ENCODE data around the gene RAB3IL1. TPM values are rescaled to one million over a fixed set of nuclear protein-coding genes. Genes with fewer than 3 reads are reported as not detected.

Gene RAB3IL1
- total RNA-seq, 4 donors from 2014 or later: 0.15 to 10.3 (median 5.0) TPM

DNA sequence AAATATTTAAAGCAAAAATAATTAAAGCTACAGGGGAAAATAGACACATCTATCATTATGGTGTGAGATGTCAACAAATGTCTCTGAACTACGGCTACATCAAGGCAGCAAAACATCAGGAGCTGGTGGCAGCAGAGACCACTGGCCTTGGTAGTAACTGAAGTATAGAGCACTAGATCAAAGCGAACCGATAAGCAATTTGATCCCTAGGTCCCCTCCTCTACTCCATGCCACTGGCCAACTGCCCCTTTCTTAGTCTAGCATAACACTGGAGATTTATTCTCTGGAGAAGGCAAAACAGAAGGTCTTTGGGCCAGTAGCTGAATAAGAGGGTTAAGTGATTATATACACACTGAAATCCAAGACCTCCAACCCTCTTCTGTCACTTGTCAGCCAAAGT lies 13.6 kb upstream of the RAB3IL1 start:
- Histone ChIP-seq H3K4me1 (no peaks in the 10 kb centered on the region), H3K9me3 (peaks cover 0 to 4% (median 0%) of the 10 kb centered on the region in 3 donors), H3K27ac (no peak overlapping the region), H3K36me3 (no peaks in the 10 kb centered on the region), H3K27me3 (no peaks in the 10 kb centered on the region), H3K4me3 (no peak overlapping the region)
- DNase-seq: no peak
- intact Hi-C loops (cut with DNase I): no loop called here
- TF ChIP-seq CTCF (IDR thresholded peaks at IDR 0.05) (no peak), POLR2A (IDR thresholded peaks at IDR 0.05) (no peak)
- 82 to 94% methylated on average over 3 of the region's 3 CpGs for WGBS, 2 donors

GRCh38 chr11:61928606-61929005 lies 11.2 kb upstream of the RAB3IL1 start:
- intact Hi-C loops (cut with DNase I): no loop called here
- H3K4me3 ChIP-seq: no peak overlapping the region
- H3K4me1 ChIP-seq: peaks cover 4 to 10% (median 9%) of the 10 kb centered on the region in 3 donors
- peaks cover 0 to 3% (median 0%) of the 10 kb centered on the region in 4 donors for H3K27me3 ChIP-seq
- H3K9me3 ChIP-seq: no peaks in the 10 kb centered on the region
- TF ChIP-seq CTCF (IDR thresholded peaks at IDR 0.05) (no peak), POLR2A (IDR thresholded peaks at IDR 0.05) (no peak)
- DNase-seq: no peak
- no peaks in the 10 kb centered on the region for H3K36me3 ChIP-seq
- H3K27ac ChIP-seq: no peak overlapping the region

DNA sequence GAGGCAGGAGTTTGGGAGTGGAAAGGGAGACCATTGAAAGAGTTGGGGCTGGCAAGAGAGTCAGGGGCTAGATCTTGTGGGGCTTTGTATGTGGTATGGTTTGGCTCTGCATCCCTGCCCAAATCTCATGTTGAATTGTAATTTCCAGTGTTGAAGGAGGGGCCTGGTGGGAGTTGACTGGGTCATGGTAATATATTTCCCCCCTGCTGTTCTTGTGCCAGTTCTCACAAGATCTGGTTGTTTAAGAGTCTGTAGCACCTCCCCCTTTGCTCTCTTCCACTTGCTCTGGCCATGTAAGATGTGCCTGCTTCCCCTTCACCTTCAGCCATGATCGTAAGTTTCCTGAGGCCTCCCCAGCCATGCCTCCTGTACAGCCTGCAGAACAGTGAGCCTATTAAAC lies 10.1 kb upstream of the RAB3IL1 start:
- no peaks in the 10 kb centered on the region for H3K36me3 ChIP-seq
- DNase-seq: no peak
- intact Hi-C loops (cut with DNase I): no loop called here
- H3K9me3 ChIP-seq: no peaks in the 10 kb centered on the region
- TF ChIP-seq CTCF (IDR thresholded peaks at IDR 0.05) (no peak), POLR2A (IDR thresholded peaks at IDR 0.05) (no peak)
- peaks cover 0 to 9% (median 0%) of the 10 kb centered on the region in 4 donors for H3K27me3 ChIP-seq
- no peak overlapping the region for H3K4me3 ChIP-seq
- H3K27ac ChIP-seq: no peak overlapping the region
- 89 to 100% methylated on average over 1 of the region's 1 CpG for WGBS, 2 donors
- H3K4me1 ChIP-seq: peaks cover 11 to 21% (median 18%) of the 10 kb centered on the region in 3 donors

DNA sequence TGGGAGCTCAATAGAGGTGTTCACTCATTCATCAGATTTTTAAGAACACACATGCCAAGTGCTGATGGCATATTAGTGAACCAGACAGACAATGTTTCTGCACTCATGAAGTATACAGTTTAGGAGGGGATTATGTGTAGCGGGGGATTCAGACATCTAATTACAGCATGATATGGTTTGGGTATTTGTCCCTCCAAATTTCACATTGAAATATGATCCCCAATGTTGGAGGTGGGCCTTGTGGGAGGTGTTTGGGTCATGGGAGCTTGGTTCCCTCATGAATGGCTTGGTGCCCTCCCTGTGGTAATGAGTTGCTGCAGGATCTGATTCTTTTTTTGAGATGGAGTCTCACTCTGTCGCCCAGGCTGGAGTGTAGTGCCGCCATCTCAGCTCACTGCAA lies 8.9 kb upstream of the RAB3IL1 start:
- Histone ChIP-seq H3K9me3 (no peaks in the 10 kb centered on the region), H3K4me3 (no peak overlapping the region), H3K36me3 (no peaks in the 10 kb centered on the region), H3K27ac (no peak overlapping the region), H3K4me1 (peaks cover 11 to 32% (median 18%) of the 10 kb centered on the region in 3 donors), H3K27me3 (peaks cover 0 to 13% (median 0%) of the 10 kb centered on the region in 4 donors)
- 91 to 97% methylated on average over 3 of the region's 3 CpGs for WGBS, 2 donors
- DNase-seq: no peak
- TF ChIP-seq CTCF (IDR thresholded peaks at IDR 0.05) (no peak), POLR2A (IDR thresholded peaks at IDR 0.05) (no peak)
- intact Hi-C loops (cut with DNase I): no loop called here

DNA sequence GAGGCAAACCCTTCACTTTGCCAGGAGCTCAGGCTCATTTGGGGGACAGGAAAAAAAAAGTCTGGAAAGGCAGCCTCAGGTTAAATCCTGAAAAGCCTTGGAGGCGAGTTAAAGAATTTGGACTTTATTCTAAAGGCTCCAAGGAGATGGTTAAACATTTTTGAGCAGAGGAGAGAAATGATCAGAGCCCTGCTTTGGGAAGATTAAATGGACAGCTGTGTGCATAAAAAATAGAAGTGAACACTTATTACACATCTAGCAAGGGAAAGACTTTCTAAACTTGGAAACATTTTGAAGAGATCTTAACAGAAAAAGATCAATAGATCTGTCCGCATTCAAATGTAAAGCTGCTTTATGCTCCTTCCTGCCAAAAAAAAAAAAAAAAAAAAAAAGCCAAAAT lies 8.4 kb upstream of the RAB3IL1 start:
- TF ChIP-seq CTCF (IDR thresholded peaks at IDR 0.05) (no peak), POLR2A (IDR thresholded peaks at IDR 0.05) (no peak)
- Histone ChIP-seq H3K36me3 (no peaks in the 10 kb centered on the region), H3K4me3 (no peak overlapping the region), H3K27ac (no peak overlapping the region), H3K9me3 (no peaks in the 10 kb centered on the region), H3K4me1 (peaks cover 11 to 33% (median 18%) of the 10 kb centered on the region in 3 donors), H3K27me3 (peaks cover 0 to 17% (median 0%) of the 10 kb centered on the region in 4 donors)
- intact Hi-C loops (cut with DNase I): no loop called here
- 85 to 90% methylated on average over 2 of the region's 2 CpGs for WGBS, 2 donors
- DNase-seq: no peak
